ENCODE results near the gene PLCB4. TPM values are rescaled to one million over a fixed set of nuclear protein-coding genes. Genes with fewer than 3 reads are reported as not detected.
"Not testable (repeated sequence)": the region's sequence is repeated elsewhere in the genome, so short reads cannot be mapped to it uniquely, and the experiment has no call there.

Gene PLCB4
- polyA plus RNA-seq, 1 experiment: 18.6 TPM

DNA sequence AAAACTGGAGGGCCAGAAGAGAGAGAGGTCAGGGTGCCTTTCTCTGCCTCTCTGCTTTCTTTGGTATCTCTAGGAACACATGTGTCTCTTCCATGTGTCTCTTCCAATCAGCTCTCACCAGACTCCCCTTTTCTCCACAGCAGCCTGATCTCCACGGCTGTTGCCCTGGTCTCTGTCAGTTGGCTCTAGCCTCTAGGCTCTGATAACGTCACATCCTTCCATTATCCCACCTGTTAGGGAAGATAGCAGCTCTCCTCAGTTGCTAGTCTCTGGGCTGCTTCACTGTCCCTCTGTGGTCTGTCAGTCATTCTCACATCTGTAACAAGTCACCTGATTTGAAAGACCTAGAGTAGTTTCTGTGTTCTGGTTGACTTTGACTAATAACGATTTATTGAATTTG is 80.2 kb downstream of the PLCB4 start:
- TF ChIP-seq, protein P1, sequence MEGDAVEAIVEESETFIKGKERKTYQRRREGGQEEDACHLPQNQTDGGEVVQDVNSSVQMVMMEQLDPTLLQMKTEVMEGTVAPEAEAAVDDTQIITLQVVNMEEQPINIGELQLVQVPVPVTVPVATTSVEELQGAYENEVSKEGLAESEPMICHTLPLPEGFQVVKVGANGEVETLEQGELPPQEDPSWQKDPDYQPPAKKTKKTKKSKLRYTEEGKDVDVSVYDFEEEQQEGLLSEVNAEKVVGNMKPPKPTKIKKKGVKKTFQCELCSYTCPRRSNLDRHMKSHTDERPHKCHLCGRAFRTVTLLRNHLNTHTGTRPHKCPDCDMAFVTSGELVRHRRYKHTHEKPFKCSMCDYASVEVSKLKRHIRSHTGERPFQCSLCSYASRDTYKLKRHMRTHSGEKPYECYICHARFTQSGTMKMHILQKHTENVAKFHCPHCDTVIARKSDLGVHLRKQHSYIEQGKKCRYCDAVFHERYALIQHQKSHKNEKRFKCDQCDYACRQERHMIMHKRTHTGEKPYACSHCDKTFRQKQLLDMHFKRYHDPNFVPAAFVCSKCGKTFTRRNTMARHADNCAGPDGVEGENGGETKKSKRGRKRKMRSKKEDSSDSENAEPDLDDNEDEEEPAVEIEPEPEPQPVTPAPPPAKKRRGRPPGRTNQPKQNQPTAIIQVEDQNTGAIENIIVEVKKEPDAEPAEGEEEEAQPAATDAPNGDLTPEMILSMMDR (IDR thresholded peaks at IDR 0.05; ENCODE audit: low read depth, low read length): no peak
- H3K27ac ChIP-seq (ENCODE audit: low read depth, low read length): no peak overlapping the region
- H3K27me3 ChIP-seq (ENCODE audit: control insufficient read depth, insufficient read depth, low read length): no peaks in the 10 kb centered on the region
- ChIA-PET CTCF (no interaction called here), POLR2A (no interaction called here)
- H3K9me3 ChIP-seq (ENCODE audit: control insufficient read depth, insufficient read depth, low read length): peaks cover 7% of the 10 kb centered on the region; the same call in 1 of the 2 replicates
- H3K4me3 ChIP-seq (ENCODE audit: low read depth, low read length): no peak overlapping the region
- DNase-seq (ENCODE audit: low read depth, low spot score): no peak

DNA sequence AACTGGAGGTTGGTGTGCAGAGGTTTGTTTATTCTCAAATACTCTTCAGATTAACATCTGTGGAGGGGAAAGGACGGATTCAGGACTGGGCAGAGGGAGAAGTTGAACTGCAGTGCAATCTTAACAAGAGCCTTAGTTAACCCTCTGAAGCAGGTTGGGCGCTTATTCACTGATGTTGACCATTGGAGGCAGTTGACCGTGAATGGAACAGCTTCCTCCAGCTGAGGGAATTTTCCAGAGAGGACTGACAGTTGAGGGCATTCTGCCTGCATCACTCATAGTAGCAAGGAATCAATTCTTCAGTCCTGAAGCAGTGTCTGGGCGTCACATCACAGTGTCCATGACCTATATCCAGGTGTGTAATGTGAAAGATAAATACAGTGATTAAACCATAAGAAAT is 80.9 kb downstream of the PLCB4 start:
- ChIA-PET POLR2A (no interaction called here), CTCF (no interaction called here)
- TF ChIP-seq, protein P1 (IDR thresholded peaks at IDR 0.05; ENCODE audit: low read depth, low read length): no peak
- no peak for DNase-seq (ENCODE audit: low read depth, low spot score)
- no peaks in the 10 kb centered on the region for H3K27me3 ChIP-seq (ENCODE audit: control insufficient read depth, insufficient read depth, low read length)
- H3K27ac ChIP-seq (ENCODE audit: low read depth, low read length): no peak overlapping the region
- H3K4me3 ChIP-seq (ENCODE audit: low read depth, low read length): no peak overlapping the region
- peaks cover 7% of the 10 kb centered on the region; the same call in 1 of the 2 replicates for H3K9me3 ChIP-seq (ENCODE audit: control insufficient read depth, insufficient read depth, low read length)

DNA sequence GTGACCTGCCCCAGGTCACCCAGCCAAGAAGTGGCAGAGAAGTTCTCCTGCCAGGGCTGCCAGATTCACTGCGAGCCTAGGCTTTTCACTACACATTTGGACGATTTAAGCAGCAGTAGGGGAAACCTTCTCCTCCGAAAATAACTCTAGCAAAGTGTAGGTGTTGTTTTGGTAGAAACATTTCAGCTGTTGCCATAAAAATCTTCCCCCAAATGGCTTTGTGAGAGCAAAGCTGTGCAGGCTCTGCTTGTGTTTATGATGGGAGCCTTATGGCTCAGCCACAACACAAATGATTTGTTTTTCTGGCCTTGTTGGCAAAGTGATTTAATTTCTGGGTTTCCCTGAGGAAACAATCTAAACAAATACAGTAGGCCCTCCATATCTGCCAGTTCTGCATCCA is 81.8 kb downstream of the PLCB4 start:
- H3K27ac ChIP-seq (ENCODE audit: low read depth, low read length): no peak overlapping the region
- no peak for DNase-seq (ENCODE audit: low read depth, low spot score)
- H3K9me3 ChIP-seq (ENCODE audit: control insufficient read depth, insufficient read depth, low read length): peaks cover 7% of the 10 kb centered on the region; the same call in 1 of the 2 replicates
- ChIA-PET CTCF (no interaction called here), POLR2A (no interaction called here)
- TF ChIP-seq, protein P1 (IDR thresholded peaks at IDR 0.05; ENCODE audit: low read depth, low read length): no peak
- H3K27me3 ChIP-seq (ENCODE audit: control insufficient read depth, insufficient read depth, low read length): no peaks in the 10 kb centered on the region
- H3K4me3 ChIP-seq (ENCODE audit: low read depth, low read length): no peak overlapping the region

DNA sequence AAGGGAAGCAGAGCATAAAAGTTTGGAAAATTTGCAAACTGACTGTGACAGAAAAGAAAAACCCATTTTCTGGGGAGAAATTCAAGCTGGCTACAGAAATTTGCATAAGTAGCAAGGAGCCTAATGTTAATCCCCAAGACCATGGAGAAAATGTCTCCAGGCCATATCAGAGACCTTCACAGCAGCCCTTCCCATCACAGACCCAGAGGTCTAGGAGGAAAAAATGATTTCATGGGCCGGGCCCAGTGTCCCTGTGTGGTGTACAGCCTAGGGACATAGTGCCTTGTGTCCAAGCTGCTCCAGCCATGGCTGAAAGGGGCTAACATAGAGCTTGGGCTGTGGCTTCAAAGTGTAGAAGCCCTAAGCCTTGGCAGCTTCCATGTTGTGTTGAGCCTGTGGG is 83.3 kb downstream of the PLCB4 start:
- H3K4me3 ChIP-seq (ENCODE audit: low read depth, low read length); H3K9me3 ChIP-seq (ENCODE audit: control insufficient read depth, insufficient read depth, low read length); DNase-seq (ENCODE audit: low read depth, low spot score); H3K27ac ChIP-seq (ENCODE audit: low read depth, low read length); H3K27me3 ChIP-seq (ENCODE audit: control insufficient read depth, insufficient read depth, low read length); POLR2A ChIA-PET; CTCF ChIA-PET: not testable (repeated sequence)

DNA sequence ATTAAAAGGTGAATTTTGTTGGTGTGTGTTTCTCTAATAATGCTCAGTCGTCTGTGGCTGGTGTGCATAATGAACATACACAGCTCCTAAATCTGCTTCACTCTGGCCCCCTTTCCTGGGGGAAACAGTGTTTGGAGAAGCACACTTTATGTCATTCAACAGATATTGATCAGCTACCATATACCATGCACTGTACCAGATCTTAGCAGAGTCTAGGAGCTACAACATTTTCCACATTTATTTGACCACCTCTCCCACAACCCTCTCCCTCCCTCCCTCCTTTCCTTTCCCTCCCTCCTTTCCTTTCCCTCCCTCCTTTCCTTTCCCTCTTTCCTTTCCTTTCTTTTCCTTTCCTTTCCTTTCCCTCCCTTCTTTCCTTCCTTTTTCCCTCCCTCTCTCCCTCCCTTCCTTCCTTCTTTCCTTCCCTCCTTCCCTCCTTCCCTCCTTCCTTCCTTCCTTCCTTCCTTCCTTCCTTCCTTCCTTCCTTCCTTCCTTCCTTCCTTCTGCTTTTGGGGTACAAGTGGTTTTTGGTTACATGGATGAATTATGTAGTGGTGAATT is 85.7 kb downstream of the PLCB4 start:
- Histone ChIP-seq H3K4me3 (ENCODE audit: low read depth, low read length) (no peak overlapping the region), H3K27ac (ENCODE audit: low read depth, low read length) (no peak overlapping the region), H3K9me3 (ENCODE audit: control insufficient read depth, insufficient read depth, low read length) (peaks cover 7% of the 10 kb centered on the region; the same call in 1 of the 2 replicates), H3K27me3 (ENCODE audit: control insufficient read depth, insufficient read depth, low read length) (no peaks in the 10 kb centered on the region)
- ChIA-PET CTCF (no interaction called here), POLR2A (no interaction called here)
- TF ChIP-seq, protein P1 (IDR thresholded peaks at IDR 0.05; ENCODE audit: low read depth, low read length): no peak
- no peak for DNase-seq (ENCODE audit: low read depth, low spot score)

Data from AG04450 (cell line).